BJ (cell line): ENCODE results near the gene BOLA3. TPM values are rescaled to one million over a fixed set of nuclear protein-coding genes. Genes with fewer than 3 reads are reported as not detected.
"Not testable (repeated sequence)": the region's sequence is repeated elsewhere in the genome, so short reads cannot be mapped to it uniquely, and the experiment has no call there.

Source experiments
- CTCF ChIA-PET: fragments of 350-600 bp; formaldehyde crosslinking; extraction: SDS; loops from one replicate; lab custom pipeline; 2021; ENCODE audit warnings: antibody characterized with exemption, inconsistent platforms; lab: Yijun Ruan, JAX
- POLR2A ChIA-PET: fragments of 300-600 bp; sonication (Branson Sonifier 250); formaldehyde crosslinking; extraction: SDS; loops from one replicate; lab custom pipeline; 2021; ENCODE audit warnings: antibody characterized with exemption; lab: Charles Lee
- DNase-seq: peaks from one replicate; pipeline ENCODE4 v3.0.0-alpha.2; 2011; ENCODE audit warnings: low read depth
- H3K27me3 ChIP-seq: 2 replicates; pipeline ENCODE4 v1.6.0; 2011; ENCODE audit warnings: low read length; ENCODE audit not compliant: control insufficient read depth, insufficient read depth
- H3K36me3 ChIP-seq: 2 replicates; pipeline ENCODE4 v1.5.1; 2011; ENCODE audit warnings: low read length; ENCODE audit not compliant: control insufficient read depth, insufficient read depth
- H3K4me3 ChIP-seq: 2 replicates; pipeline ENCODE4 v1.5.1; 2011; ENCODE audit warnings: low read depth, mild to moderate bottlenecking, control low read depth, low read length
- CTCF ChIP-seq: IDR thresholded peaks from 2 replicates; pipeline ENCODE4 v1.5.1; 2011; ENCODE audit warnings: low read depth, mild to moderate bottlenecking, control low read depth, inconsistent platforms, low read length, moderate library complexity; ENCODE audit not compliant: insufficient read depth
- polyA plus RNA-seq: library from polyadenylated mRNA; depleted of rRNA; stranded (reverse); fragments of >200 nt; gene quantifications from 2 replicates; pipeline ENCODE4 v1.2.3, GENCODE V29; 2011

Gene BOLA3
- polyA plus RNA-seq, 1 experiment, result 11.4 TPM

DNA sequence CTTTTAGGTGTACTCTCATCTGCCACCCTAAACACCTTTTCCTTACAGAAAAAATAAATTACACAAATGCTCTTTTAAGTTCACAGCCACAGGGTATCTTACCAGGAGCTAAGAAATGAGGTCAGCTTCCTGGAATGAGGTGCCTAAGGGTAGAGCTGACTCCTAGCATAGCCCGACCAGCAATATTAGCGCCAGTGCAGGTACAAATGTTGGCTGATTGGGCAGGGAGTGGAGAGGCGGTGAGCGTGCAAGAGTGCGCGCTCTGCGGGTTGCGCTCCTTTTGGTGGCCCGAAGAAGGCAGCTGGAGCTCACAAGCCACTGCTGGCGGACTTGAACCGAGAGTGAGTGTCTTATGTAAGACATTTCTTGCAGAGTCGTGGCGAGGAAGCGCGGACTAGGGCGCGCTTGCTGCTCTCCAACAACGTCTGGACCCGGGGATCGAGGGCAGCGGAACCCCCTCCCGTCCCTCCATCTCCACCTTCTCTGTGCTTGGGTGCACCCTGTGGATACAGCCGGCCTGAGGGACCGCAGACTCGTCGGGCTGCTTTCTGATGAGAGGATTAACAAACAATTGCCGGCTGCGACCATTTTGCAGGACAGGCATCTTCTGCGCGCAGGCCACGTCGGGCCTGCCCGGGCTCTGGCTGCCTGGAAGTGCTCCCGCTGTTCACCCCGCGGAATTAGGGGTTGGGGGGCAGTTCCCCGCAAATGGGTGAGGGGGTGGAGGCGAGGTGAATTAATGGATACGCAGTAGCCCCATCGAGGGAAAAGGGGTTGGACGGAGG, 17.3 kb downstream of the BOLA3 start:
- Histone ChIP-seq H3K4me3 (no peak overlapping the region), H3K27me3 (peaks cover 1% of the 10 kb centered on the region; the same call in 1 of the 2 replicates), H3K36me3 (0 out of 2 replicates have a peak, but pooled peaks cover 3% of the 10 kb centered on the region)
- ChIA-PET POLR2A (no interaction called here), CTCF (interaction anchor here (0.7 to 1.3 kb wide), 2 partner anchors 9 to 10 kb away, joined by 3 to 4 read pairs; no protein-coding TSS in a partner anchor)
- no peak for DNase-seq
- no peak for TF ChIP-seq CTCF

- DNase-seq, result no peak
- peaks cover 1% of the 10 kb centered on the region; the same call in 1 of the 2 replicates for H3K27me3 ChIP-seq
- no peaks in the 10 kb centered on the region for H3K36me3 ChIP-seq
- ChIA-PET CTCF (interaction anchor here (0.9 to 1.5 kb wide), 4 partner anchors 8 to 136 kb away, joined by 3 to 5 read pairs (median 3); no protein-coding TSS in a partner anchor), POLR2A (no interaction called here)
- peak; percentile 33; the same call in 1 of the 2 replicates for TF ChIP-seq CTCF
- H3K4me3 ChIP-seq, result no peak overlapping the region
Observed at GRCh38 chr2:74128206-74128605, 19.5 kb downstream of the BOLA3 start.

DNA sequence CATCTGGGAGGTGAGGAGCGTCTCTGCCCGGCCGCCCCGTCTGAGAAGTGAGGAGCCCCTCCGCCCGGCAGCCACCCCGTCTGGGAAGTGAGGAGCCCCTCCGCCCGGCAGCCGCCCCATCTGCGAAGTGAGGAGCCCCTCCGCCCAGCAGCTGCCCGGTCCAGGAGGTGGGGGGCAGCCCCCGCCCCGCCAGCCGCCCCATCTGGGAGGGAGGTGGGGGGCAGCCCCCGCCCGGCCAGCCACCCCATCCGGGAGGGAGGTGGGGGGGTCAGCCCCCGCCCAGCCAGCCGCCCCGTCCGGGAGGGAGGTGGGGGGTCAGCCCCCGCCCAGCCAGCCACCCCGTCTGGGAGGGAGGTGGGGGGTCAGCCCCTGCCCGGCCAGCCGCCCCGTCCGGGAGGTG, 23.8 kb downstream of the BOLA3 start:
- H3K4me3 ChIP-seq, DNase-seq, H3K27me3 ChIP-seq, CTCF ChIA-PET, H3K36me3 ChIP-seq, POLR2A ChIA-PET: not testable (repeated sequence)

DNA sequence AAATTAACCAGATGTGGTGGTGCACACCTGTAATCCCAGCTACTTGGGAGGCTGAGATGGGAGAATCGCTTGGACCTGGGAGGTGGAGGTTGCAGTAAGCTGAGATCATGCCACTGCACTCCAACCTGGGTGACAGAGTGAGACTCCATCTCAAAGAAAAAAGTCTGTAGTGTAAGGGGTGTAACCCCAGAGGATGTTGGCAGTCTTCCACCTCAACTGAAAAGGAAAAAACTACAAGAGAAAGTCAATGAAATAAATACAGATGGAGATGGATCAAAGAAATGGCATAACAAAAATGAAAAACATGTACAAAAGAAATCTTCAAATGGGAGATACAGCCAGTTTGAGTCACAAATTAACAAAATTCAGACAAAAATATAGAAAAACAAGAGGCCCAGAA, 25.9 kb downstream of the BOLA3 start:
- DNase-seq, H3K36me3 ChIP-seq, H3K27me3 ChIP-seq, H3K4me3 ChIP-seq, POLR2A ChIA-PET: not testable (repeated sequence)
- CTCF ChIA-PET, result interaction anchor here (0.7 to 1.0 kb wide), 2 partner anchors 8 to 30 kb away, joined by 3 read pairs; no protein-coding TSS in a partner anchor

GRCh38 chr2:74119912-74120825, 27.5 kb downstream of the BOLA3 start:
- DNase-seq, result peak; percentile 31
- no peaks in the 10 kb centered on the region for H3K36me3 ChIP-seq
- H3K27me3 ChIP-seq, result no peaks in the 10 kb centered on the region; the same call in 1 of the 2 replicates
- peak overlapping the region; percentile 80 for H3K4me3 ChIP-seq
- ChIA-PET POLR2A (interaction anchor here (0.7 kb wide), 2 partner anchors 72 to 292 kb away, joined by 3 to 5 read pairs; partner anchors contain the start of gene STAMBP), CTCF (interaction anchor here (0.7 to 3.0 kb wide), 11 partner anchors 9 to 296 kb away, joined by 3 to 10 read pairs (median 4); no protein-coding TSS in a partner anchor)
- TF ChIP-seq CTCF, result peak; percentile 70
